AG08395 (cell line): ENCODE results near the gene KCNQ2.
"Not testable (repeated sequence)": the region's sequence is repeated elsewhere in the genome, so short reads cannot be mapped to it uniquely, and the experiment has no call there.

Experiments used
- DNase-seq: peaks from one replicate; pipeline ENCODE4 v3.0.0; 2012; ENCODE audit warnings: mixed read lengths, low spot score

Gene KCNQ2

GRCh38 chr20:63490416-63490815 lies 18.0 kb upstream of the KCNQ2 start:
- DNase-seq, result no peak

DNA sequence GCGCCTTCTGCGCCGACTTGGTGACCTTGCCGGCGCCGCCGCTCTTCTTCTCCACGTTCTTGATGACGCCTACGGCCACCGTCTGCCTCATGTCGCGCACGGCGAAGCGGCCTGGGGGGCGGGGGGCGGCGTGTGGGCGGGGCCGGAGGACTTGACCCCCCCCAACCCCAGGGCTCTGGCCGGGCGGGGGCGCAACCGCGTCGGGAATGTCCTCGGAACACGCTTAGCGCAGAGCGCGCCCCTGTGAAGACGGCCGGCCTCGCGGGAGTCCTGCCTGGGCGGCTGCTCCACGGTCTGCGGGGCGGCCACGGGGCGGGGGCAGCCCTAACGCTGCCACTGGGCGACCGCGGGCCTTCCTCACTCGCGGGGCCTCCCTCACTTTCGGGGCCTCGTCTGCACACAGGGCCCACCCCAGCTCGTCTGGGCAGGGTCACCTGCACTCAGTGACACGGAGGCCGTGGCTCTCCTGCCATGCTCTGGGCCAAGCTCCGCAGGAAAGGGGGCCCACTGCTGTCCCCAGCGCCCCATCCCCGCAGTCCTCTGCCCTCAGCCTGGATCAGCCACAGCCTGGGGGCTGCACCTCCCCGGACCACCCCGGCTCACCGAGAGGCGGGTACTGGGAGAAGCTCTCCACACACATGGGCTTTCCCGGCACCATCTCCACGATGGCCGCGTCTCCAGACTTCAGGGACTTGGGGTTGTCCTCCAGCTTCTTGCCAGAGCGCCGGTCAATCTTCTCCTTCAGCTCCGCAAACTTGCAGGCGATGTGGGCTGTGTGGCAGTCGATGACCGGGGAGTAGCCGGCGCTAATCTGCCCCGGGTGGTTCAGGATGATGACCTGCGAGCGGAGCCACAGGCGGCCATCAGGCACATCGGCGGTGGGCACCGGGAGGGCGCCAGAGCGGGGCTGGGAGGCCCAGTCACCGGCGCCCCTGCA lies 16.1 kb upstream of the KCNQ2 start:
- no peak for DNase-seq

GRCh38 chr20:63487781-63488241 lies 15.4 kb upstream of the KCNQ2 start:
- DNase-seq, result no peak

DNA sequence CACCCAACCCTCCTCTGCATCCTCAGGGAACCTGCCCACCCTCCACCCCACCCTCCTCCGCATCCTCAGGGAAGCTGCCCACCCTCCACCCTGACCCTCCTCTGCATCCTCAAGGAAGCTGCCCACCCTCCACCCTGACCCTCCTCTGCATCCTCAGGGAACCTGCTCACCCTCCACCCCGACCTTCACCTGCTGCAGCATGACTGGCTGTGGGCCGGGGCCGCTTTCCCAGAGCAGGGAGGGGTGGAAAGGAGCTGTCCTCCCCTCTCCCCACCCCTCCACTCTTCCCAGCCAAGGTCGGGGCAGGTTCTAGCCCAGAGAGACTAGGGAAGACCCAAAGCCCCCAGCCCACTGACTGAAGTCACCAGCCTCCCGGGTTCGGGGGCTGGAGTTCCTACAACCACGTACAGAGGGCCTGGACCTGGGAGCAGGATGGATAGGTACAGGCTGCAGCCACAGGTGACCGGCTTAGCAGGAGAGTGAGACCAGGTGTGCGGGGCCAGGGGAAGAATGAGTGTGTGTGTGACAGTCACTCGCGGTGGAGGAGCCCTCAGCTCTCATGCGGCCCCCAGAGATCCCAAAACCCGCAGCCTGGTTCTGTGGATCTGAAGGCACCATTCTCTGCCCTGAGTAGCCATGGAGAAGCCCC lies 14.8 kb upstream of the KCNQ2 start:
- DNase-seq, result no peak

DNA sequence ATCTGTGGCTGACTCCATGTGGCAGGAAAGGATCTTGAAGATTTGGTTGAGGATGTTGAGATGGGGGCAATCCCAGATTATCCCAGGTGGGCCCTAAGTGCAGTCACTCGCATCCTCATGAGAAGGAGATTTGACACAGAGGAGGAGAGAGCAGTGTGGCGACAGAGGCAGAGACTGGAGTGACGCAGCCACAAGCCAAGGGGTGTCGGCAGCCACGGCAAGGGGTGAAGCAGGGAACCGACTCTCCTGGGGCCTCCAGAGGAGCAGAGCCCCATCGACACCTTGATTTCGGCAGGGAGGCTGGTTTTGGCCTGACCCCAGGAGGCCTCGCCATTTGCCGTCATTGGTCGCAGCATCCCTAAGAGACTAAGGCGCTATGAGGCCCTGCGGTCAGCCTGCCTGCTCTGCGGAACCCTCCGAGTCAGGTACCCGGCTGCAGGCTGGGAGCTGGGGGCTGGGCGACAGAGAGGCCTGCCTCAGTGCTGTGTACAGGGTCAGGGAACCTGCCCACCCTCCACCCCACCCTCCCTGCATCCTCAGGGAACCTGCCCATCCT lies 13.9 kb upstream of the KCNQ2 start:
- no peak for DNase-seq

DNA sequence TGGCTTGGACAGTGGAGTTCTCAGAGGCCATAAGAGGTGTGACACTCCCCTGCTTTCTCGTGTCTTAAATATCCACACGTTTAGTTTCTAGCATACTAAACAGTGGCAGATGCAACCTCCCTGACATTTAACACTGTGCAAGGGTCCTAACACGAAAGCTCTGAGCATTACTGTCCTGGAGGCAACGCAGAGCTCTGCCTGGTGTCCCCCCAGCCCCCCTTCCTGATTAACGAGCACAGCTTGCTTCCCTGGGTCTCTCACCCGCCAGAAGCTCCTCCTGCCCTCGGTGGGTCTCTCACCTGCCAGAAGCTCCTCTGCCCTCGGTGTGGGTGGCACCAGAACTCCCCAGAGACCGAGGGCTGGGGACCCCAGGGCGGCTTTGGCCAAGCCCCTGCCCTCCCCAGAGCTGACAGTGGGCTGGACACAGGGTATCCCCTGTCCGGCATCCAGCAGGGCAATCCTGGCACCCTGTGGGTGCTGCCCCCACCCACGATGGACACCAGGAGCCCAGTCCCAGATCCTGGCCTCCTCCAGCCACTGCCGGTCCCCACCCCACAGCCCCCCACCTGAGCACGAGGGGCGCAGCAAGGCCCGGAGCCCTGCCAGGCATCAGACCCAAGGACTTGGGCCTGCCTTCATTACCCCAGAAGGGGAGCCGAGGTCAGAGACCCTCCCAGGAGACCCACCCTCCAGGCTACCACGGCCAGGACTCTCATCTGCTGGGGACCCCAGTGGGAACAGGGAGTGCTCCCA lies 12.4 kb upstream of the KCNQ2 start:
- DNase-seq, result no peak

DNA sequence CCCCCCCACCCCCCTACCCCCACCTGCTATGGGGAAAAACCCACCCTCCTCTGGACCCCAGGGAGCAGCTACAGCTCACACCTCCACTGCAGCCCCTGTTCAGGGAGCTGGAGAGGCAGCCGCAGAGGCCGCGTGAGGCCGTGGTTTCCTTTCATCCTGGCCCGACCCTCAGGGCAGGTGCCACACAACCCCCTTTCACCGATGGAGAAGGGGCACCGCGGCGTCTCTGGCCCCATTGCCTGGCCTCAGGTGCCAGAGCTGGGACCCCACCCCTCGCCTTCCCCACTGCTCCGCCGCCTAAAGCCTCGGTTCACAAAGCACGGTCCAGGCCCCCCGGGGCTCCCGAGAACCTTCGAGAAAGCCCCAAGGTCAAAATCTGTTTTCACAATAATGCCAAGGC lies 11.8 kb upstream of the KCNQ2 start:
- DNase-seq, result no peak

GRCh38 chr20:63483834-63484233 lies 11.4 kb upstream of the KCNQ2 start:
- no peak for DNase-seq

GRCh38 chr20:63482021-63482587 lies 9.6 kb upstream of the KCNQ2 start:
- no peak for DNase-seq

- DNase-seq, result no peak
Observed at GRCh38 chr20:63481503-63481902, 9.0 kb upstream of the KCNQ2 start.

GRCh38 chr20:63479695-63480419 lies 7.4 kb upstream of the KCNQ2 start:
- not testable (repeated sequence) for DNase-seq

DNA sequence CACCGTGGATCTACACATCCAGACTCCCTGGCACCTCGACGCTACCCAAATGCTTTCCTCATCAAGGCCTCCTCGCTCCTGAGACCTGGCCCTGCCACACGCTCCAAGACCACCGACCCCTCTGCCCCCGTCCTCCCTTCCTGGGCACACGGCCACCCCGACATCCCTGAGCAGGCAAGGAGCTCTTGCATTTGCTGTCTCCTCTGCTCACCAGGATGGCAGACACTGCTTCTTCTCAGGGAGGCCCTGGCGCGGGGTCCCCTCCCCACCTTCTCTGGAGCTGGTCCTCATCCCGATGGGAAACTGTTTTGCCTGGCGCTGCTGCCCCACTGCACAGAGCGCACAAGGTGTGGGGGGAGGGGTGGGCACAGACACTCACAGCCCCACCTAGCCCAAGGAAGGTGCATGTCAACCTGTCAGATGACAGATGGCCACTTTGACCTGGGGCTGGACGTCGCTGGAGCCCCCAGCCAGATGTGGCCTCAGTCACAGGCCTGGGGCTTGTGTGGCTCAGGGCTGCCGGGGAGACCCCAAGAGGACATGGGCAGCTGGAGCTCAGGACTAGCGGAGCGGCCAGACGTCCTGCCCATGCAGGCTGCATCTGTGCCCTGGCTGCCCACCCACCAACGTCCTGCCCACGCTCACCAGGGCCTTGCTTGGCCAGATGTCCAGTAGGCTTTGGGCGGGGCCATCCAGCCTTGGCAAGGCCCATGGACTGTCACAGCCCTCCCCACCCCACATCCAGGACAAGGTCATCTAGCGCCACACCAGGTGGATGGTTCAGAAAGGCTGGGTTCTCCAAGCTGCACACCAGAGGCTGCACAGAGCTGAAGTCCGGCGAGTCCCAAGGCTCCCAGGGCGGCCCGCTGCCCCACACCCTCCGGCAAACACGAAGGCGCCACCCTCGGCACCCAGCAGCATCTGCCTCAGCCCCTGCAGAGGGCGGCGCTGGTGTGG lies 6.2 kb upstream of the KCNQ2 start:
- DNase-seq, result no peak

DNA sequence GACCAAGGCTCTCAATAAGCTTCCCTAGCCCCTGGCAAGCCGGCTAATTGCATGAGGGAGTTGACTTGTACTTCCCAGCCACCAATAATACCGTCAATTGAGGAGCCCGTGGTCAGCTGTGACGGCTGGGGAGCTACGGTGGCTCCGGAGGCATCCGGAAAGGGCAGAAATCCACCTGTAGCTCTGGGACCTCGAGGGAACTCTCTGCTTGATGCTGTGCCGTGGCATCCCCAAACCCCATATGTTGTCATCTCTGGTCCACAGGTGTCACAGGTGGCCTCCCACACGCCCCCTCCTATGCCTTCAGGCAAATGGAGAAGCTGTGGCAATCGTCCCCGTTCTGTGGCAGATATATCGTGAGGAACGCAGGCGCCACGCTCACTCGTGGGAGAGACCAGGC lies 5.5 kb upstream of the KCNQ2 start:
- DNase-seq, result no peak

DNA sequence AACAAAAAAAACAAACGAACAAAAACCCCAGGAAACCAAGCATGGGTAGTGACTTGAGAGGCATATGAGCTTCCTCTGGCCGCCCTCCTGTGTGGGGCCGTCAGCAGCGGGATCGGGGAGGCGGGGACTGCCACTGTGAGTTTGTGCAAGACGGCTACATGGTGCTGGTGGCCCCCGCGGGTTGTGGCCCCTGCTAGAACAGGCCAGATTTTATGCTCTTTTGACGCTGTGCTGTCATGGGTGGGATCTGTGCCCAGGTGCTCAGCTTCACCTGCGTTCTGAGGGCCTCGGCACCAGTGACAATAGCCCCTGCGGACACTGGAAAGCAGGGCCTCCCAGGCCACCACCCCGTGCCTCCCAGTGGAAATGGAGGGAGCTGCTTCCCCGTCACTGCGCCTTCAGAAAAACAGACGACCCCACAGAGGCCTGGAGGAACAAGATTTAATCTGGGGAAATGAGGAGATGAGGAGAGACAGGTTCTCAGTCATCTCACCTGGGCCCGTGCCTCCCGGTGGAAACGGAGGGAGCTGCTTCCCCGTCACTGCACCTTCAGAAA lies 4.7 kb upstream of the KCNQ2 start:
- no peak for DNase-seq

- DNase-seq, result peak; percentile 57
Observed at GRCh38 chr20:63475209-63475608, 2.8 kb upstream of the KCNQ2 start.

DNA sequence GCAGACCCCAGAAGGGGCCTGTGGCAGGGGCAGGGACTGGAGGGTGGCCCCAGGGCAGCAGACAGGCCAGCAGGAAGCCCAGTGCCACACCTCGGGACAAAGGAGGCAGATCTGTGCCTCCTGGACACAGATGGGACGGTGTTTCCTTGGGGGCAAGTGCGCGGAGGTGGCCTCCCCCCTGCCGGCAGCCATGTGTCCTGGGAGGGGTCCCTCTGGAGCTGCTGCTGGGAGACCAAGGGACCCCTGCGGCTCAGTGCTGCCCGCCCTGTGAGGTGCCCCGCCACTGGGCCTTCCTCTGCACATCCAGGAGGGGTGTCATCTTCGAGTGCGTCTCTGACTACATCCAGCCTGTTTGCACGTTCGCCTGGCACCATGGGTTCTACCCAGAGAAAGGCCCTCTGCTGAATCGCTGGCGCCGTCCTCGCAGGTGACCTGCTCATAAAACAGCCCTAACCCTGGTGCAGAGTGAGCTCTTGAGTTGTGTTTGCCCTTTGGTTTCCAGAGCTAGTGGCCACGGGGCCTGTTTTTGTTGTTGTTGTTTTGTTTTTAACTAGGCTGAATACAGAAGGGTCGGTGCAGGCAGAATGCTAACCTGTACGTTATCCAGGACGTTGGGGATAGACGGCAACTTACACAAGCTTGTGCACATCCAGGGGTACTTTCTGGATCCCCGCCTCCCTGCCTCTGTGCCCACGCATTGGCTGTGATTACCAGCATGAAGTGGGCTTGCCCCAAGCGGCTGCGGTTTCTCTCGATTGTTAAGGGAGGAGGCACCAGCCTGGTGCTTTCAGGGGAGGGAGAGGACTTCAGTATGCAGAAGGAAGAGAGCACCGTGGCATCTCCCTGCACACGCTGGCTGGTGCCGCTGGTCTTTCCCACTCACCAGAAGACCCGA lies 1.3 kb upstream of the KCNQ2 start:
- no peak for DNase-seq

GRCh38 chr20:63472862-63473390 lies 471 bp upstream of the KCNQ2 start:
- DNase-seq, result no peak

GRCh38 chr20:63471717-63471980 lies 806 bp downstream of the KCNQ2 start:
- no peak for DNase-seq
